IMR-90 (cell line): ENCODE data around the gene MRPL10. TPM values are rescaled to one million over a fixed set of nuclear protein-coding genes. Genes with fewer than 3 reads are reported as not detected.

Experiments used
- ATAC-seq: fragments of 200-7000 bp; cut with Tn5 transposase; 2 replicates; pipeline ENCODE4 v1.9.1; 2020; ENCODE audit warnings: low read depth, mild to moderate bottlenecking, moderate library complexity
- BruUV-seq: library from RNA; stranded (reverse); fragments of 400-500 nt; replicated peaks from 2 replicates; lab custom pipeline; 2021; lab: Mats Ljungman, UMichigan
- CTCF ChIA-PET: fragments of 300-600 bp; formaldehyde crosslinking; extraction: SDS; loops from one replicate; lab custom pipeline; 2021; ENCODE audit warnings: antibody characterized with exemption; lab: Yijun Ruan, JAX
- POLR2A ChIA-PET: fragments of 300-600 bp; sonication (Branson Sonifier 250); formaldehyde crosslinking; loops from one replicate; lab custom pipeline; 2022; ENCODE audit warnings: antibody characterized with exemption; ENCODE audit not compliant: unreplicated experiment; lab: Charles Lee
- DNase-seq: peaks from one replicate; pipeline ENCODE4 v3.0.0; 2013
- H2AFZ ChIP-seq: replicated peaks from 2 replicates; pipeline ENCODE3; 2013; ENCODE audit warnings: low read length, mild to moderate bottlenecking; ENCODE audit not compliant: poor library complexity
- H2AK5ac ChIP-seq: 2 replicates; pipeline ENCODE4 v1.6.1; 2013; ENCODE audit warnings: low read depth, low read length, inconsistent platforms
- H2AK9ac ChIP-seq: replicated peaks from 2 replicates; pipeline ENCODE3; 2013; ENCODE audit warnings: mild to moderate bottlenecking, low read depth, low read length, moderate library complexity; ENCODE audit not compliant: poor library complexity
- H2BK120ac ChIP-seq: 2 replicates; pipeline ENCODE4 v1.6.1; 2013; ENCODE audit warnings: low read depth, low read length, inconsistent platforms
- H2BK15ac ChIP-seq: 3 replicates; pipeline ENCODE4 v1.6.1; 2013; ENCODE audit warnings: low read depth, low read length, inconsistent platforms
- H2BK20ac ChIP-seq: 2 replicates; pipeline ENCODE4 v1.6.1; 2013; ENCODE audit warnings: low read depth, mild to moderate bottlenecking, inconsistent platforms, low read length, moderate library complexity
- H2BK5ac ChIP-seq: 2 replicates; pipeline ENCODE4 v1.6.1; 2013; ENCODE audit warnings: mild to moderate bottlenecking, low read depth, low read length, inconsistent platforms; ENCODE audit not compliant: poor library complexity, severe bottlenecking
- H3K14ac ChIP-seq: replicated peaks from 2 replicates; pipeline ENCODE4 v1.6.1; 2013; ENCODE audit warnings: low read depth, low read length, inconsistent platforms
- H3K18ac ChIP-seq: 2 replicates; pipeline ENCODE4 v1.6.1; 2013; ENCODE audit warnings: low read depth, low read length, control low read depth
- H3K23ac ChIP-seq: 2 replicates; pipeline ENCODE4 v1.6.1; 2013; ENCODE audit warnings: low read depth, low read length, inconsistent platforms
- H3K27ac ChIP-seq: 2 replicates; pipeline ENCODE4 v1.5.1; 2013; ENCODE audit warnings: mild to moderate bottlenecking, control low read depth, low read length; ENCODE audit not compliant: insufficient read depth
- H3K27me3 ChIP-seq: 2 replicates; pipeline ENCODE4 v1.6.1; 2013; ENCODE audit warnings: low read length; ENCODE audit not compliant: control insufficient read depth, insufficient read depth
- H3K36me3 ChIP-seq: 2 replicates; pipeline ENCODE4 v1.6.1; 2013; ENCODE audit warnings: low read length, mixed read lengths; ENCODE audit not compliant: control insufficient read depth, insufficient read depth
- H3K4ac ChIP-seq: 2 replicates; pipeline ENCODE4 v1.6.1; 2013; ENCODE audit warnings: low read depth, low read length, inconsistent platforms
- H3K4me1 ChIP-seq: 2 replicates; pipeline ENCODE4 v1.6.1; 2013; ENCODE audit warnings: low read length, mixed read lengths; ENCODE audit not compliant: control insufficient read depth, insufficient read depth
- H3K4me2 ChIP-seq: 2 replicates; pipeline ENCODE4 v1.6.1; 2013; ENCODE audit warnings: low read depth, mild to moderate bottlenecking, control low read depth, low read length, moderate library complexity
- H3K4me3 ChIP-seq: 2 replicates; pipeline ENCODE4 v1.5.1; 2013; ENCODE audit warnings: low read depth, mild to moderate bottlenecking, control low read depth, low read length, moderate library complexity; ENCODE audit not compliant: insufficient read depth
- H3K56ac ChIP-seq: 2 replicates; pipeline ENCODE4 v1.6.1; 2013; ENCODE audit warnings: low read length, inconsistent platforms; ENCODE audit not compliant: insufficient read depth; ENCODE audit errors: extremely low read depth
- H3K79me1 ChIP-seq, 2 experiments: 2 replicates each; pipeline ENCODE4 v1.6.1; 2013; ENCODE audit warnings: low read length in 2 of 2, inconsistent platforms in 1 of 2, low read depth in 1 of 2
- H3K9ac ChIP-seq: 2 replicates; pipeline ENCODE4 v1.6.1; 2013; ENCODE audit warnings: low read depth, low read length, control low read depth
- H3K9me1 ChIP-seq: 2 replicates; pipeline ENCODE4 v1.6.1; 2013; ENCODE audit warnings: low read length, inconsistent platforms; ENCODE audit not compliant: insufficient read depth
- H3K9me3 ChIP-seq: 2 replicates; pipeline ENCODE4 v1.6.1; 2013; ENCODE audit warnings: low read length; ENCODE audit not compliant: control insufficient read depth, insufficient read depth
- H4K20me1 ChIP-seq: 2 replicates; pipeline ENCODE4 v1.6.1; 2013; ENCODE audit warnings: low read length, inconsistent platforms; ENCODE audit not compliant: insufficient read depth
- H4K5ac ChIP-seq: 2 replicates; pipeline ENCODE4 v1.6.1; 2013; ENCODE audit warnings: mild to moderate bottlenecking, low read depth, low read length, control low read depth
- H4K8ac ChIP-seq, 2 experiments: 2 replicates each; pipeline ENCODE4 v1.6.1; 2013; ENCODE audit warnings: low read depth in 2 of 2, low read length in 2 of 2, control low read depth in 1 of 2, inconsistent platforms in 1 of 2
- H4K91ac ChIP-seq: 2 replicates; pipeline ENCODE4 v1.6.1; 2013; ENCODE audit warnings: low read depth, low read length, inconsistent platforms; ENCODE audit not compliant: insufficient read depth
- CEBPB ChIP-seq: IDR thresholded peaks from 2 replicates; pipeline ENCODE4 v1.6.1; 2012; ENCODE audit warnings: low read depth, low read length, improper control_type of control experiment
- CHD1 ChIP-seq: IDR thresholded peaks from 2 replicates; pipeline ENCODE4 v1.6.1; 2012; ENCODE audit warnings: low read depth, low read length, improper control_type of control experiment
- FOS ChIP-seq: fragments of 150-350 bp; IDR thresholded peaks from 2 replicates; pipeline ENCODE4 v1.6.1; 2016; ENCODE audit warnings: low read depth, low read length
- MAZ ChIP-seq: IDR thresholded peaks from 2 replicates; pipeline ENCODE4 v1.6.1; 2012; ENCODE audit warnings: low read depth, mild to moderate bottlenecking, low read length, improper control_type of control experiment, moderate library complexity, borderline replicate concordance
- MXI1 ChIP-seq: IDR thresholded peaks from 2 replicates; pipeline ENCODE4 v1.6.1; 2012; ENCODE audit warnings: low read depth, mild to moderate bottlenecking, low read length, moderate library complexity, borderline replicate concordance
- NFE2L2 ChIP-seq: fragments of 150-350 bp; IDR thresholded peaks from 2 replicates; pipeline ENCODE4 v1.6.1; 2016; ENCODE audit warnings: low read depth, mild to moderate bottlenecking, low read length
- POLR2A ChIP-seq: IDR thresholded peaks from 2 replicates; pipeline ENCODE4 v1.6.1; 2012; ENCODE audit warnings: mild to moderate bottlenecking, low read depth, low read length
- RAD21 ChIP-seq: IDR thresholded peaks from 2 replicates; pipeline ENCODE4 v1.6.1; 2012; ENCODE audit warnings: low read length, improper control_type of control experiment
- RCOR1 ChIP-seq: IDR thresholded peaks from 2 replicates; pipeline ENCODE4 v1.6.1; 2012; ENCODE audit warnings: mild to moderate bottlenecking, low read length, improper control_type of control experiment; ENCODE audit not compliant: insufficient replicate concordance
- RFX5 ChIP-seq: IDR thresholded peaks from 2 replicates; pipeline ENCODE4 v1.8.0; 2012; ENCODE audit warnings: low read depth, mild to moderate bottlenecking, low read length, moderate library complexity
- WGBS, 2 experiments: methylation state at CpG; one replicate each; pipeline versions ENCODE4 v1.1.5 to v1.1.7; 2013; ENCODE audit warnings: missing lambda C conversion rate in 2 of 2; ENCODE audit not compliant: insufficient read length in 1 of 2; ENCODE audit errors: extremely low coverage in 2 of 2; 5-methylcytosine and 5-hydroxymethylcytosine counted together
- dilution Hi-C: fragments of 300-500 bp; cut with HindIII; formaldehyde crosslinking; loops from one replicate; pipeline ENCODE4 v1.14.3; 2018; ENCODE audit warnings: low sequenced_read_pairs; ENCODE audit not compliant: unreplicated experiment
- in situ Hi-C: fragments of 300-500 bp; cut with MboI; formaldehyde crosslinking; loops from 3 replicates; pipeline ENCODE4 v1.14.3; 2019; ENCODE audit warnings: low sequenced_read_pairs, inconsistent platforms, mixed read lengths
- intact Hi-C: fragments of 100-400 bp; cut with micrococcal nuclease; formaldehyde crosslinking; loops from 2 replicates; pipeline ENCODE4 v1.10.0; 2022
- polyA plus RNA-seq, 3 experiments: library from polyadenylated mRNA; depleted of rRNA; stranded (reverse); fragments of >200 nt; gene quantifications; 2 replicates each; pipeline ENCODE4 v1.2.3, GENCODE V29; 2012; ENCODE audit warnings: low replicate concordance in 1 of 3
- total RNA-seq: library from RNA; depleted of rRNA; stranded (reverse); fragments of >200 nt; gene quantifications from 2 replicates; pipeline ENCODE4 v1.2.3, GENCODE V29; 2012
- TF ChIP-seq, protein P1 (sequence below): fragments of 150-350 bp; IDR thresholded peaks from 2 replicates; pipeline ENCODE4 v1.6.1; 2017; ENCODE audit warnings: mild to moderate bottlenecking, antibody characterized with exemption, low read length, low read depth
- TF ChIP-seq, protein P2 (sequence below): conservative IDR thresholded peaks from 2 replicates; pipeline ENCODE4 v1.5.1; 2012; ENCODE audit warnings: mild to moderate bottlenecking, low read depth, low read length, improper control_type of control experiment
- TF ChIP-seq, protein P3 (sequence below): fragments of 150-350 bp; IDR thresholded peaks from 2 replicates; pipeline ENCODE4 v1.6.1; 2016; ENCODE audit warnings: low read depth, mild to moderate bottlenecking, low read length, moderate library complexity, borderline replicate concordance

Gene MRPL10
- total and polyA plus RNA-seq, 2 of the 4 experiments (the other 2 are of a cell fraction), result 32.3 to 61.8 TPM

DNA sequence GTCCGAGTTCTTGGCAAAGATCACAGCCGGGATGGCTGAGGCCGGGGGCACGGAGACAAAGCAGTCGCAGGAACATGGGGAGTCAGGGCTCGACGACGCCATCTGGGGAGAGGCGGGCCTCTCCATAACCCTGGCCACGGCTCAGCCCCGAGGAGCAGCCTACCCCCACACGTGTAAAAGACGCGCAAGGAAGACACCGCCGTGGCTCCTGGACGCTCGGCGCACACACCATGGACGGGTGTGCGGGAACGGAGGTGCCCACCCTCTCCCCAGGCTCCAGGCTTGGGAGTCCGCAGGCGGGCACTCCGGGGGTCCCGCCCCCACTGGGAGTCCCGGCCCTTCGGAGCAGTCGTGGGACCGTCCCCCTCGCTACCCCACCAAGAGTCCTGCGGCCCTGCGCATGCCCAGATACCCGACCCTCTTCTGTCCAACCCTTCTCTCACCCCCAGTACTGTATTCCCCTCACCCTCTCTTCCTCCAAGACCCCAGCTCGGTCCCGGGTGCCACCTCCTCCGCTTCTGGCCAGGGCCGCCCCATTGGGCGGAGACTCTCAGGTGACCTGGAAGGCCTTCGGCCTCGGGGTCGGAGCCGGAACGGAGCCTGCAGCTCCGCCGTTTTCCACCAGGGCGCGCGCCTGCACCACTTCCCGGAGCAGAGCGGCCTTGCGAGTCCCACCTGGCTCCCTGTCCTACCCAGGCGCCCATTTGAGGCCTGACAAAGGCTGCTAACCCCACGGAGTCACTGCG lies 9.6 kb upstream of the MRPL10 start, which contains the start of gene SCRN2:
Gene SCRN2, minus strand, starts transcription at position 532 of the 746 bp plus-strand sequence. Its CDS starts 430 bp downstream, at position 102.
- Histone ChIP-seq H3K4me1 (peaks cover 8% of the 10 kb centered on the region), H2BK15ac (no peak within 1 kb of the TSS), H2BK5ac (peak within 1 kb of the TSS; percentile 14), H3K9me1 (peaks cover 4% of the 10 kb centered on the region; the same call in 1 of the 2 replicates), H2AFZ (peak within 1 kb of the TSS; percentile 98), H3K27ac (peak within 1 kb of the TSS; percentile 49), H4K5ac (peak within 1 kb of the TSS; percentile 31), H4K91ac (peak within 1 kb of the TSS; percentile 54), H3K18ac (peak within 1 kb of the TSS; percentile 8; the same call in 1 of the 2 replicates), H3K79me1 (peaks cover 8 to 22% of the 10 kb centered on the region in 2 experiments; a peak in 3 of 4 replicates), H3K23ac (peak within 1 kb of the TSS; percentile 72; the same call in 1 of the 2 replicates), H4K20me1 (no peaks in the 10 kb centered on the region), H3K14ac (peak within 1 kb of the TSS; percentile 91), H3K9me3 (no peaks in the 10 kb centered on the region), H3K4me2 (peak within 1 kb of the TSS; percentile 75), H2AK5ac (peak within 1 kb of the TSS; percentile 35), H3K36me3 (peaks cover 8% of the 10 kb centered on the region), H2BK120ac (peak within 1 kb of the TSS; percentile 43), H2AK9ac (peak within 1 kb of the TSS; percentile 35), H4K8ac (peak within 1 kb of the TSS; percentile 61 to 94), H2BK20ac (peak within 1 kb of the TSS; percentile 51; the same call in 1 of the 2 replicates), H3K27me3 (peaks cover 10% of the 10 kb centered on the region), H3K4ac (peak within 1 kb of the TSS; percentile 90), H3K56ac (peak within 1 kb of the TSS; percentile 58; the same call in 1 of the 2 replicates), H3K9ac (peak within 1 kb of the TSS; percentile 67), H3K4me3 (peak within 1 kb of the TSS; percentile 57)
- peak; percentile 95 for ATAC-seq
- BruUV-seq, result no TSS peak
- WGBS, 2 experiments, result 2% methylated on average over 40 of the region's 55 CpGs; no CpG with 5 or more reads in 1 of the 2 experiments
- CTCF ChIA-PET, result interaction anchor here (0.6 to 4.4 kb wide), 7 partner anchors 19 to 106 kb away, joined by 3 to 47 read pairs (median 4); partner anchors contain the start of gene SP2
- POLR2A ChIA-PET, result interaction anchor here (0.6 kb wide), 1 partner anchor 178 kb away, joined by 3 read pairs; no protein-coding TSS in a partner anchor
- intact Hi-C loops, result loop anchor here (1.0 to 5.0 kb wide), 3 partner anchors 49 to 177 kb away; no protein-coding TSS in a partner anchor
- peak; percentile 68 for DNase-seq
- dilution Hi-C loops, result no loop called here
- in situ Hi-C loops, result loop anchor here (5.0 kb wide), 2 partner anchors 51 to 176 kb away; no protein-coding TSS in a partner anchor
- TF ChIP-seq, protein P1, sequence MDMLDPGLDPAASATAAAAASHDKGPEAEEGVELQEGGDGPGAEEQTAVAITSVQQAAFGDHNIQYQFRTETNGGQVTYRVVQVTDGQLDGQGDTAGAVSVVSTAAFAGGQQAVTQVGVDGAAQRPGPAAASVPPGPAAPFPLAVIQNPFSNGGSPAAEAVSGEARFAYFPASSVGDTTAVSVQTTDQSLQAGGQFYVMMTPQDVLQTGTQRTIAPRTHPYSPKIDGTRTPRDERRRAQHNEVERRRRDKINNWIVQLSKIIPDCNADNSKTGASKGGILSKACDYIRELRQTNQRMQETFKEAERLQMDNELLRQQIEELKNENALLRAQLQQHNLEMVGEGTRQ, result peak; percentile 52
- TF ChIP-seq RFX5 (no peak), RAD21 (peak; percentile 95), NFE2L2 (no peak), CEBPB (no peak), RCOR1 (no peak), MXI1 (peak; percentile 61; the same call in 1 of the 2 replicates), FOS (no peak), CHD1 (no peak), POLR2A (no peak), MAZ (no peak; the same call in 1 of the 2 replicates)
- TF ChIP-seq, protein P2, sequence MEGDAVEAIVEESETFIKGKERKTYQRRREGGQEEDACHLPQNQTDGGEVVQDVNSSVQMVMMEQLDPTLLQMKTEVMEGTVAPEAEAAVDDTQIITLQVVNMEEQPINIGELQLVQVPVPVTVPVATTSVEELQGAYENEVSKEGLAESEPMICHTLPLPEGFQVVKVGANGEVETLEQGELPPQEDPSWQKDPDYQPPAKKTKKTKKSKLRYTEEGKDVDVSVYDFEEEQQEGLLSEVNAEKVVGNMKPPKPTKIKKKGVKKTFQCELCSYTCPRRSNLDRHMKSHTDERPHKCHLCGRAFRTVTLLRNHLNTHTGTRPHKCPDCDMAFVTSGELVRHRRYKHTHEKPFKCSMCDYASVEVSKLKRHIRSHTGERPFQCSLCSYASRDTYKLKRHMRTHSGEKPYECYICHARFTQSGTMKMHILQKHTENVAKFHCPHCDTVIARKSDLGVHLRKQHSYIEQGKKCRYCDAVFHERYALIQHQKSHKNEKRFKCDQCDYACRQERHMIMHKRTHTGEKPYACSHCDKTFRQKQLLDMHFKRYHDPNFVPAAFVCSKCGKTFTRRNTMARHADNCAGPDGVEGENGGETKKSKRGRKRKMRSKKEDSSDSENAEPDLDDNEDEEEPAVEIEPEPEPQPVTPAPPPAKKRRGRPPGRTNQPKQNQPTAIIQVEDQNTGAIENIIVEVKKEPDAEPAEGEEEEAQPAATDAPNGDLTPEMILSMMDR, result peak; percentile 95
- TF ChIP-seq, protein P3, sequence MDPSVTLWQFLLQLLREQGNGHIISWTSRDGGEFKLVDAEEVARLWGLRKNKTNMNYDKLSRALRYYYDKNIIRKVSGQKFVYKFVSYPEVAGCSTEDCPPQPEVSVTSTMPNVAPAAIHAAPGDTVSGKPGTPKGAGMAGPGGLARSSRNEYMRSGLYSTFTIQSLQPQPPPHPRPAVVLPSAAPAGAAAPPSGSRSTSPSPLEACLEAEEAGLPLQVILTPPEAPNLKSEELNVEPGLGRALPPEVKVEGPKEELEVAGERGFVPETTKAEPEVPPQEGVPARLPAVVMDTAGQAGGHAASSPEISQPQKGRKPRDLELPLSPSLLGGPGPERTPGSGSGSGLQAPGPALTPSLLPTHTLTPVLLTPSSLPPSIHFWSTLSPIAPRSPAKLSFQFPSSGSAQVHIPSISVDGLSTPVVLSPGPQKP, result no peak
